DMS 273 (cell line): ENCODE data around the gene FPR2.
"Not testable (repeated sequence)": the region's sequence is repeated elsewhere in the genome, so short reads cannot be mapped to it uniquely, and the experiment has no call there.

ENCODE experiments used
- DNase-seq: peaks from one replicate; lab custom pipeline; 2025; ENCODE audit not compliant: unreplicated experiment; lab: John Stamatoyannopoulos, UW

Gene FPR2

DNA sequence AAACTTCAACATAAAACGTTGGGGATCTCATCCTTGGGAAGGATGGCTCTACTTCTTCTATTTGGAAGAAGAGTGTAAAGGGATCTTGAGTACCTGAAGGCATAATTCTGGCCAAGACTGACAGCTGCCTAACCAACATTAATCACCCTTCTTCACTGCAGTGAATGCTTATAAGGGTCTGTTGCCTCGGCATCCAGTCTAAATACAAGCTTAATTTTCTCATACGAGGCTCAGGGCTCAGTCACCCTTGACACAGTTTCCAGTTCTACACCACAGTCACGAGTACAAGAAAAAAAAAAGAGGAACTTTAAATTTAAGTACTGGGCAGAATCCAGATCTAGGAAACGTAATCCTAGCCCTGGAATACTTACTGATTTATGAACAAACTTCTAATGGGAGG, 43.0 kb downstream of the FPR2 start:
- DNase-seq = no peak

DNA sequence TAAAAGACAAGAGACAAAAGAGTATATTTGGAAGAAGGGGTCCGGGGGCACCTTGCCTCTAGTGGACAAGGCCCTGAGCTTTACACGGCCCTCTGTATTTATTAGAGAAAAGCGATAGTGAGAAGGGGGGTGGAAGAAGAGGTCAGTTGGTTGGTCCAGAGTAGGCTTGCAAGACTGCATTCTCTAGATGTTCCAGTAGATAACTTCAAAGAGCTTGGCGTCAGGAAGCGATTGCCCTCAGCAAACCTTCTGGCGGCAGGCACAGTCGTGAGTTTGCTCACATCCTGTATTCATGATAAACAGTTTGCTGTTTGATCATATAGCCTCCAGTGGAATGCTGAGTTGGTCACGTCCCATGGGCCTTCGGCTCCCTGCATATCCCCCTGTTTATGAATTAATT, 43.8 kb downstream of the FPR2 start:
- DNase-seq = not testable (repeated sequence)

DNA sequence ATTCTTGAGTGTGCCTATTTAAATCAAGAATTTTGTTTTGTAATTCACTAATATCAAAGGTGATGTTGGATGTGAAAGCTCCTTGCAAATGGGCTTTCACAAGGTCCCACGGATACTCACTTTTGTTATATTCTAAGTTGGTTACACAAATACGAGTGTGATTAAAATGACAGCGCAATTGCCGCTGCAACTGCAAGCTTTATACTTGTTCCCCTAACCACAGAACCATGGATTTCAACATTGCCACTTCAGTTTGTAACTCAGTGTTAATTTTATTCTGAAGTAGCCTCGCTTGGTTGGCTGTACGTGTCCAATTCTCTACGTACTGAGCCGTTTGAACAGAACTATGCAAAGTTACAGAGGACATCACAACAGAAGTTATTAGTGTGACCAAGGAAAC, 44.4 kb downstream of the FPR2 start:
- DNase-seq = not testable (repeated sequence)

DNA sequence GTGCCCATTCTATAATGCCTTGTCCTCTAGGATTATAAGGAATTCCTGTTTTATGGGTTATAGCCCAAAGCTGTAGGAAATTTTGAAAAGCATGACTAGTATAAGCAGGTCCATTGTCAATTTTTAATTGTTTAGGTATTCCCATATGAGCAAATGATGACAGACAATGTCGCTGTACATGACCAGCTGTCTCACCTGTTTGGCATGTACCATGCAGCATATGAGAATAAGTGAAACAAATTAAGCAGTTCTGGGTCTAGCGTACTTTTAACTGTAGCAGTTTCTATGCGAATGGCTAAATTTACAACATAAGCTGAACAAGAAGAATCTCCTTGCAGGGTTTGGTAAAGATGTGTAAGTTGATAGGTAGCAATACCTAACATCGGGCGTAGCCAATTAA, 45.6 kb downstream of the FPR2 start:
- not testable (repeated sequence) for DNase-seq

DNA sequence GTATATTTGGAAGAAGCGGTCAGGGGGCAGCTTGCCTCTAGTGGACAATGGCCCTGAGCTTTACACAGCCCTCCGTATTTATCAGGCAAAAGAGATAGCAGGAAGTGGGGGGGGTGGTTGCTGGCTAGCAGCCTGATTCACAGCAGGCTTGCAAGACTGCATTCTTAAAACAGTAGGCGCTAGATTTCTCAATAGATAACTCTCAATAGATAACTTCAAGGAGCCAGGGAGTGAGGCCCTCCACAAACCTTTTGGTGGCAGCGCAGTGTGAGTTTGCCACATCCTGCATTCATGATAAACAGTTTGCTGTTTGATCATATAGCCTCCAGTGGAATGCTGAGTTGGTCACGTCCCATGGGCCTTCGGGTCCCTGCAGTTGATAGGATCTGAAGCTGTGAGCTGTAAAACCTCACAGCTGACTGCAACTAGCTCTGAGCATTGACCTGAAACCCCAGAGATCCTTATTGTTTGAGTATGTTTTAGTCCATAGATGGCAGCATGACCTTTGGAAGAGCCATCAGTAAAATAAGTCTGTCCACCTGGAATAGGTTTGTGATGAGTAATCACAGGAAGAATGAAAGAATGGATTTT, 46.2 kb downstream of the FPR2 start:
- no peak for DNase-seq

DNA sequence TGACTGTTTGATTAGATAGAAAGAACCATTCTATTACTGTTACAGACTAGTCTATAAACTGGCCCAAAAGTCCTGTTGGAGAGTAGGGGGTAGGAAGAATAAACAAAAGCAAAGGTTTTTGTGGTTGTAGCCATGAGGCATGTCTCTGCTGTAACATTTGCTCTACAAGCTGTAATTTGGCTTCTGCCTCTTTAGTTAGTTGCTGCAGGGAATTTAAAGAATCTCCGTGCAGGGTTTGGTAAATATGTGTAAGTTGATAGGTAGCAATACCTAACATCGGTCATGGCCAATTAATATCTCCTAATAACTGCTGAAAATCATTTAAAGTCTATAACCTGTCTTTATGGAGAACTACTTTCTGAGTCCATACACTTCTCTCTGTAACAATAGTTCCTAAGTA, 46.9 kb downstream of the FPR2 start:
- no peak for DNase-seq

DNA sequence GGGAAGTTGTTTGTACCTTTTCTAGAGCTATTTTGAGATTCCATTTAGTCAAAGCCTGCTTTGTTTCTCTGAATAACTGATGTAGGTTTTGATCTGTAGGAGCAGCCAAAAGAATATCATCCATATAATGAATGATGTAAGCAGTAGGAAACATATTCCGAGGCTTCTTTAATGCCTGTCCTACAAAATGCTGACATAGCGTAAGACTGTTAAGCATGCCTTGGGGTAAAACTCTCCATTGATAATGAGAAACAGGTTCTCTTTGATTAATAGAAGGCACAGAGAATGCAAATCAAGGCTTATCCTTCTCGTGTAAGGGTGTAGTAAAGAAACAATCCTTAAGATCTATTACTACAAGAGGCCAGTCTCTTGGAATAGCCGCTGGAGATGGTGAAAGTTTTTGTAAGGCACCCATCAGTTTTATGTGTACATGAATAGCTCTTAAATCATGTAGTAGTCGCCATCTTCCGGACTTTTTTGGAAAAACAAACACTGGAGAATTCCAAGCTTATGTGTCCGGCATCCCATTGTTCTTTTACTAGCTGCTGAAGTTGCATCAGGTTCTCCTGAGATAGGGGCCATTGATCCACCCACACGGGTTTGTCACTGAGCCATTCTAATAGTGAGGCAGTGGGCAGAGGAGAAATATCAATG, 47.5 kb downstream of the FPR2 start:
- peak; percentile 18 for DNase-seq

DNA sequence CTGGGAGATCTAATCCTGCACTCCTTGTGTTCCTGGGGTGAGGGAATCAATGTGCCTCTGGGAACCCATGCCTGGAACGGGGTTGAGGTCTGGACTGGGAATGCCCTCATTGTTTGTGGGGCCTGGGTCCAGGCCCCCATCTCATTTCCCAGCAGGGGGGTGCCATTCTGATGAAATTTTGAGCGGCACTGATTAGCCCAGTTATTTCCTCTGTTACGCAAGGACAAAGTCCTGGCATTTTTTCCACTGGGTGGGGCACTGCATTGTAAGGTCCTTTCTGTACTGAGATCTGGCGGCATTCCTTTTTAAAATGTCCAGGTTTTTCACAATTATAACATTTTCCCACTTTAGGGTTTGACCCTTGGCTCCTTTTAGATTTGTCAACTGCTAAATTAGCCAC, 48.8 kb downstream of the FPR2 start:
- no peak for DNase-seq

DNA sequence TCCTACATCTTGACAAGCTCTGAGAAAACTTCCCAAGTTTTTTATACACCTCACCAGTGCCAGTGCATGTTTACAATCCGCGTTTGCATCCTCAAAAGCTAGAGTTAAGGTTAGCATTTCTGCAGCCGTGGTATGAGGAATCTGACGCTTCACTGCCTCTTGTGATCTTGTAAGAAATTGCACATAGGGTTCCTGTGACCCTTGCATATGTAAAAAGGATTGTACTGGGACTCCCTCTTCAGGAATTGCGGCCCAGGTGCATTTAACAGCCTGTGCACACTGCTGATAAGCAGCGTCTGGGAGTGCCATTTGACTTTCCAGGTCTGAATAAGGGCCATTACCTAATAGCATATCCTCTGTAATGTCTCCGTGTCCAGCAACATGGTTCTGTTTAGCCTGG, 49.2 kb downstream of the FPR2 start:
- peak; percentile 3 for DNase-seq

DNA sequence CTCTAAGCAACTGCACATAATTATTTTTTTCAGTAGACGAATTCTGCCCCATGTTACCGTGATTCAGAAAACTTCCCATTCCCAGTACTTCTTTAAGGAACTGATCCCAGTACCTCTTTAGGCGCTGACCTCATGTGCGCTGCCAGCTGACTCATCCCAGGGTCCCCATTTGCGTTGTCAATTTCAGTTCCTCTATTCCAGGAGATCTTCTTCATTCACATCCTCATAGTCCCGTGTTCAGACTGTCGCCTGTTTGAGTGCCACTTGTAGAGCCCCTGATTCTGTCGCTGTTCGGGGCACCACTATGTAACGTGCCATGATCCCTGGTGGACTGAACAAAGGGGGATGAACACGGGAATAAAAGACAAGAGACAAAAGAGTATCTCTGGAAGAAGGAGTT, 50.4 kb downstream of the FPR2 start:
- no peak for DNase-seq

DNA sequence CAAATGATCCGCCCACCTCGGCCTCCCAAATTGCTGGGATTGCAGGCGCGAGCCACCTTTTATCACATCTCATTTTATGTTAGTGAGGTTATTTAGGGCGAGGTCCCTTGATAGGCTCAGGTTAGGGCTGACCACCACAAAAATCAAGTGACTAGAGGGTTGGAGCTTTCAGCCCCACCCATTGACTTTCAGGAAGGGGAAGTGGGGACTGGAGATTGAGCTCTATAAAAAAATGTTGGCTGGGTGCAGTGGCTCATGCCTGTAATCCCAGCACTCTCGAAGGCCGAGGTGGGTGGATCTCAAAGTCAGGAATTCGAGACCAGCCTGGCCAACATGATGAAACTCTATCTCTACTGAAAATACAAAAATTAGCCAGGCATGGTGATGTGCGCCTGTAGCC, 54.1 kb downstream of the FPR2 start:
- DNase-seq = no peak

DNA sequence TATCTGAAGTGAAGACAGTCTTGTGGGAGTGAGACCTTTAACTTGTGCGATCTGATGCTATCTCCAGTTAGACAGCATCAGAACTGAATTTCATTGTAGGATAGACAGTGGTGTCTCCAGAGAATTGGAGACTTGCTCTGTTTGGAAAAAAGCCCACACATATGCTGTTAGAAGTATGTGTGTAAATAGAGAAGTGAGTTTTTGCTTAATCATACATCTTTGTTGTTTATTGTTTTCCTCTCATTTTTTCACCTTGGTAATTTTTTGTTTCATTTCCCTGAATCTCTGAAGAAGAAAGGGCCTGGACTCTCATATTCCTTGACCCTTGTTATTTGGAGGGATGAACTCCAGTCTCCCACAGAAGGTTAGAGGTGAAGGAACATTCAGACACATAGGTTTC, 55.7 kb downstream of the FPR2 start:
- no peak for DNase-seq

DNA sequence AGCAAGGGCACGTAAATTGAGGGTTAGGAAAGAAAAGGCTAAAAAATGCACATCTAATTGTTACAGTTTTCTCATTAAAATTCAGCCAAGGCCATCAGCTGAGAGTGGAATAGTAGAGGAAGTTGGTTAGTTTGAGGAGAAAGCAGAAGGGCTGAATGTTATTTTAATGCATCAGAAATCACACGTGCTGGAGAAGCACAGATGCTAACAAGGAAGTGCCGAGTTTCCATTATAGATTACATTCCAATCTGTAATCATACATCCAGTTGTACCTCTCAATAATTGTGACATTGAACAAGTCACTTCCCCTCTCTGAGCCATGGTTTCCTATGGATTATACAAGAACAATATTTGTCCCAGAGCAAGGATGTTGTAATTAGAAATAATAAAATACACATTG, 59.0 kb downstream of the FPR2 start:
- no peak for DNase-seq
